ENCODE results near the gene MESP2.

MESP2 gene

GRCh38 chr15:89812011-89812846, 36.1 kb downstream of the MESP2 start:
- no peak for DNase-seq (ENCODE audit: extremely low spot score, insufficient read length, low read depth)
- FAIRE-seq: no peak

GRCh38 chr15:89812847-89813320, 36.8 kb downstream of the MESP2 start:
- DNase-seq (ENCODE audit: extremely low spot score, insufficient read length, low read depth): no peak

GRCh38 chr15:89813381-89814111, 37.4 kb downstream of the MESP2 start:
- DNase-seq (ENCODE audit: extremely low spot score, insufficient read length, low read depth): no peak
- no peak for FAIRE-seq

More at GRCh38 chr15:89812847-89813320, 36.8 kb downstream of the MESP2 start:
- no peak for FAIRE-seq

GRCh38 chr15:89814112-89814742, 38.1 kb downstream of the MESP2 start:
- FAIRE-seq (no peak), DNase-seq (ENCODE audit: extremely low spot score, insufficient read length, low read depth) (no peak)

GRCh38 chr15:89815769-89816168, 39.6 kb downstream of the MESP2 start:
- DNase-seq (ENCODE audit: extremely low spot score, insufficient read length, low read depth): no peak
- no peak for FAIRE-seq

- no peak for FAIRE-seq
- no peak for DNase-seq (ENCODE audit: extremely low spot score, insufficient read length, low read depth)
Observed at GRCh38 chr15:89817701-89818280, 41.7 kb downstream of the MESP2 start.

- DNase-seq (ENCODE audit: extremely low spot score, insufficient read length, low read depth): no peak
- no peak for FAIRE-seq
Observed at GRCh38 chr15:89818287-89818686, 42.2 kb downstream of the MESP2 start.

GRCh38 chr15:89820666-89821611, 44.8 kb downstream of the MESP2 start:
- no peak for FAIRE-seq
- DNase-seq (ENCODE audit: extremely low spot score, insufficient read length, low read depth): no peak

- no peak for DNase-seq (ENCODE audit: extremely low spot score, insufficient read length, low read depth)
- FAIRE-seq: no peak
Observed at GRCh38 chr15:89822026-89822425, 45.9 kb downstream of the MESP2 start.

GRCh38 chr15:89822611-89822950, 46.4 kb downstream of the MESP2 start:
- DNase-seq (ENCODE audit: extremely low spot score, insufficient read length, low read depth): no peak
- no peak for FAIRE-seq

- FAIRE-seq: no peak
Observed at GRCh38 chr15:89822951-89823711, 47.0 kb downstream of the MESP2 start.

GRCh38 chr15:89823836-89824606, 47.9 kb downstream of the MESP2 start:
- no peak for FAIRE-seq
- DNase-seq (ENCODE audit: extremely low spot score, insufficient read length, low read depth): no peak

More at GRCh38 chr15:89822951-89823711, 47.0 kb downstream of the MESP2 start:
- DNase-seq (ENCODE audit: extremely low spot score, insufficient read length, low read depth): no peak

GRCh38 chr15:89824607-89824867, 48.4 kb downstream of the MESP2 start:
- DNase-seq (ENCODE audit: extremely low spot score, insufficient read length, low read depth): no peak
- FAIRE-seq: no peak

GRCh38 chr15:89825271-89825940, 49.3 kb downstream of the MESP2 start:
- FAIRE-seq (no peak), DNase-seq (ENCODE audit: extremely low spot score, insufficient read length, low read depth) (no peak)

GRCh38 chr15:89826671-89827655, 50.8 kb downstream of the MESP2 start:
- DNase-seq (ENCODE audit: extremely low spot score, insufficient read length, low read depth): no peak
- FAIRE-seq: no peak

GRCh38 chr15:89827829-89828228, 51.7 kb downstream of the MESP2 start:
- DNase-seq (ENCODE audit: extremely low spot score, insufficient read length, low read depth) (no peak), FAIRE-seq (no peak)

Measured in GM18507 (cell line).